ENCODE data around the gene SH2D6. TPM values are rescaled to one million over a fixed set of nuclear protein-coding genes. Genes with fewer than 3 reads are reported as not detected.

Gene SH2D6
- total RNA-seq, 1 experiment from 2014 or later, result 0.37 TPM

GRCh38 chr2:85431570-85432205, 13.2 kb downstream of the SH2D6 start:
- H3K27ac ChIP-seq (ENCODE audit: low read length), result no peak overlapping the region
- H3K4me2 ChIP-seq (ENCODE audit: low read depth, low read length, poor library complexity, severe bottlenecking), result peak overlapping the region; percentile 74
- H3K9me3 ChIP-seq (ENCODE audit: low read length), result no peaks in the 10 kb centered on the region
- peak overlapping the region; percentile 50 for H3K4me3 ChIP-seq (ENCODE audit: low read length)
- no peaks in the 10 kb centered on the region for H3K9me2 ChIP-seq (replicated peaks; ENCODE audit: insufficient read depth, low read length)
- H4K20me1 ChIP-seq (ENCODE audit: insufficient read depth, low read depth, low read length), result no peaks in the 10 kb centered on the region
- no peak for DNase-seq
- peak overlapping the region; percentile 58 for H3K9ac ChIP-seq (ENCODE audit: low read length)
- H2AFZ ChIP-seq (ENCODE audit: low read length), result no peak overlapping the region
- H3K4me1 ChIP-seq (ENCODE audit: low read length), result peaks cover 58% of the 10 kb centered on the region
- no peaks in the 10 kb centered on the region for H3K36me3 ChIP-seq (ENCODE audit: insufficient read depth, low read length)
- H3K79me2 ChIP-seq (ENCODE audit: low read length), result no peaks in the 10 kb centered on the region
- H3K27me3 ChIP-seq (ENCODE audit: low read length), result no peaks in the 10 kb centered on the region

- Histone ChIP-seq H3K4me3 (ENCODE audit: low read length) (no peak overlapping the region), H3K27me3 (ENCODE audit: low read length) (no peaks in the 10 kb centered on the region), H3K27ac (ENCODE audit: low read length) (no peak overlapping the region), H3K4me2 (ENCODE audit: low read depth, low read length, poor library complexity, severe bottlenecking) (no peak overlapping the region), H3K4me1 (ENCODE audit: low read length) (peaks cover 67% of the 10 kb centered on the region), H2AFZ (ENCODE audit: low read length) (no peak overlapping the region), H4K20me1 (ENCODE audit: insufficient read depth, low read depth, low read length) (no peaks in the 10 kb centered on the region), H3K36me3 (ENCODE audit: insufficient read depth, low read length) (no peaks in the 10 kb centered on the region), H3K9me2 (replicated peaks; ENCODE audit: insufficient read depth, low read length) (no peaks in the 10 kb centered on the region), H3K79me2 (ENCODE audit: low read length) (no peaks in the 10 kb centered on the region), H3K9ac (ENCODE audit: low read length) (no peak overlapping the region), H3K9me3 (ENCODE audit: low read length) (no peaks in the 10 kb centered on the region)
- no peak for DNase-seq
These were observed 15.1 kb downstream of the SH2D6 start for GRCh38 chr2:85433511-85434089.

GRCh38 chr2:85434696-85435095, 16.2 kb downstream of the SH2D6 start:
- Histone ChIP-seq H3K4me1 (ENCODE audit: low read length) (peaks cover 63% of the 10 kb centered on the region), H3K9me3 (ENCODE audit: low read length) (no peaks in the 10 kb centered on the region), H4K20me1 (ENCODE audit: insufficient read depth, low read depth, low read length) (no peaks in the 10 kb centered on the region), H3K27me3 (ENCODE audit: low read length) (no peaks in the 10 kb centered on the region), H2AFZ (ENCODE audit: low read length) (no peak overlapping the region), H3K79me2 (ENCODE audit: low read length) (no peaks in the 10 kb centered on the region), H3K9me2 (replicated peaks; ENCODE audit: insufficient read depth, low read length) (no peaks in the 10 kb centered on the region), H3K36me3 (ENCODE audit: insufficient read depth, low read length) (no peaks in the 10 kb centered on the region), H3K27ac (ENCODE audit: low read length) (no peak overlapping the region), H3K9ac (ENCODE audit: low read length) (no peak overlapping the region), H3K4me3 (ENCODE audit: low read length) (no peak overlapping the region), H3K4me2 (ENCODE audit: low read depth, low read length, poor library complexity, severe bottlenecking) (no peak overlapping the region)
- DNase-seq, result peak; percentile 44

- Histone ChIP-seq H3K79me2 (ENCODE audit: low read length) (no peaks in the 10 kb centered on the region), H3K9ac (ENCODE audit: low read length) (0 out of 2 replicates have a peak overlapping the region, but pooled peaks have one; percentile 7), H2AFZ (ENCODE audit: low read length) (0 out of 2 replicates have a peak overlapping the region, but pooled peaks have one; percentile 10), H3K9me3 (ENCODE audit: low read length) (no peaks in the 10 kb centered on the region), H3K4me3 (ENCODE audit: low read length) (no peak overlapping the region), H3K9me2 (replicated peaks; ENCODE audit: insufficient read depth, low read length) (no peaks in the 10 kb centered on the region), H3K36me3 (ENCODE audit: insufficient read depth, low read length) (no peaks in the 10 kb centered on the region), H3K27ac (ENCODE audit: low read length) (no peak overlapping the region), H4K20me1 (ENCODE audit: insufficient read depth, low read depth, low read length) (no peaks in the 10 kb centered on the region), H3K27me3 (ENCODE audit: low read length) (no peaks in the 10 kb centered on the region), H3K4me2 (ENCODE audit: low read depth, low read length, poor library complexity, severe bottlenecking) (no peak overlapping the region), H3K4me1 (ENCODE audit: low read length) (peaks cover 56% of the 10 kb centered on the region)
- DNase-seq, result peak; percentile 49
These were observed 16.9 kb downstream of the SH2D6 start for GRCh38 chr2:85435220-85435958.

- Histone ChIP-seq H2AFZ (ENCODE audit: low read length) (no peak overlapping the region), H3K9ac (ENCODE audit: low read length) (peak overlapping the region; percentile 85; the same call in 1 of the 2 replicates), H3K9me2 (replicated peaks; ENCODE audit: insufficient read depth, low read length) (no peaks in the 10 kb centered on the region), H3K4me3 (ENCODE audit: low read length) (no peak overlapping the region), H3K4me2 (ENCODE audit: low read depth, low read length, poor library complexity, severe bottlenecking) (no peak overlapping the region), H3K36me3 (ENCODE audit: insufficient read depth, low read length) (no peaks in the 10 kb centered on the region), H4K20me1 (ENCODE audit: insufficient read depth, low read depth, low read length) (no peaks in the 10 kb centered on the region), H3K27ac (ENCODE audit: low read length) (no peak overlapping the region), H3K79me2 (ENCODE audit: low read length) (no peaks in the 10 kb centered on the region), H3K9me3 (ENCODE audit: low read length) (no peaks in the 10 kb centered on the region), H3K4me1 (ENCODE audit: low read length) (peaks cover 49% of the 10 kb centered on the region), H3K27me3 (ENCODE audit: low read length) (no peaks in the 10 kb centered on the region)
- peak; percentile 63 for DNase-seq
These were observed 17.7 kb downstream of the SH2D6 start for GRCh38 chr2:85435981-85436835.

GRCh38 chr2:85436836-85437487, 18.4 kb downstream of the SH2D6 start:
- Histone ChIP-seq H3K4me2 (ENCODE audit: low read depth, low read length, poor library complexity, severe bottlenecking) (peak overlapping the region; percentile 78), H3K4me1 (ENCODE audit: low read length) (peaks cover 42% of the 10 kb centered on the region), H3K36me3 (ENCODE audit: insufficient read depth, low read length) (no peaks in the 10 kb centered on the region), H3K27me3 (ENCODE audit: low read length) (no peaks in the 10 kb centered on the region), H3K9me3 (ENCODE audit: low read length) (no peaks in the 10 kb centered on the region), H4K20me1 (ENCODE audit: insufficient read depth, low read depth, low read length) (no peaks in the 10 kb centered on the region), H3K9me2 (replicated peaks; ENCODE audit: insufficient read depth, low read length) (no peaks in the 10 kb centered on the region), H3K27ac (ENCODE audit: low read length) (peak overlapping the region; percentile 47), H3K4me3 (ENCODE audit: low read length) (peak overlapping the region; percentile 72), H2AFZ (ENCODE audit: low read length) (peak overlapping the region; percentile 66; the same call in 1 of the 2 replicates), H3K79me2 (ENCODE audit: low read length) (no peaks in the 10 kb centered on the region), H3K9ac (ENCODE audit: low read length) (peak overlapping the region; percentile 85)
- peak; percentile 59 for DNase-seq

GRCh38 chr2:85437488-85438200, 19.1 kb downstream of the SH2D6 start:
- no peaks in the 10 kb centered on the region for H3K36me3 ChIP-seq (ENCODE audit: insufficient read depth, low read length)
- peak overlapping the region; percentile 68; the same call in 1 of the 2 replicates for H2AFZ ChIP-seq (ENCODE audit: low read length)
- H3K4me3 ChIP-seq (ENCODE audit: low read length), result peak overlapping the region; percentile 72
- H3K4me2 ChIP-seq (ENCODE audit: low read depth, low read length, poor library complexity, severe bottlenecking), result peak overlapping the region; percentile 78
- H3K79me2 ChIP-seq (ENCODE audit: low read length), result no peaks in the 10 kb centered on the region
- H3K27ac ChIP-seq (ENCODE audit: low read length), result peak overlapping the region; percentile 57
- no peaks in the 10 kb centered on the region for H3K9me2 ChIP-seq (replicated peaks; ENCODE audit: insufficient read depth, low read length)
- peak; percentile 95 for DNase-seq
- H3K9ac ChIP-seq (ENCODE audit: low read length), result peak overlapping the region; percentile 85
- no peaks in the 10 kb centered on the region for H4K20me1 ChIP-seq (ENCODE audit: insufficient read depth, low read depth, low read length)
- H3K9me3 ChIP-seq (ENCODE audit: low read length), result no peaks in the 10 kb centered on the region
- H3K4me1 ChIP-seq (ENCODE audit: low read length), result peaks cover 40% of the 10 kb centered on the region
- H3K27me3 ChIP-seq (ENCODE audit: low read length), result no peaks in the 10 kb centered on the region
